ENCODE data around the gene EIF3L. TPM values are rescaled to one million over a fixed set of nuclear protein-coding genes. Genes with fewer than 3 reads are reported as not detected.

The EIF3L gene
- total and polyA plus RNA-seq, 10 of the 15 experiments (the other 5 are each of a cell fraction or from before 2014, with no cell fraction given): 294 to 1,037 (median 618) TPM

GRCh38 chr22:37823134-37823985, 25.9 kb upstream of the EIF3L start, which contains the start of gene GALR3 (continued):
- no peak for TF ChIP-seq ZBTB4 (CRISPR knock-in tag; IDR thresholded peaks at IDR 0.05)

- FAIRE-seq (no peak), DNase-seq (ENCODE audit: low read depth, low spot score) (no peak), ATAC-seq (no peak)
- no peaks in the 10 kb centered on the region for H3K27me3 ChIP-seq (replicated peaks in 1 of 2; ENCODE audit: control insufficient read depth in 2 of 2, insufficient read depth in 2 of 2, low read length in 1 of 2)
- RAD21 ChIA-PET (ENCODE audit: unreplicated experiment): no interaction called here
- H3K4me1 ChIP-seq (ENCODE audit: control insufficient read depth, insufficient read depth, low read length): no peaks in the 10 kb centered on the region
- H4K20me1 ChIP-seq (ENCODE audit: control insufficient read depth, insufficient read depth): no peaks in the 10 kb centered on the region
- SMC1A ChIA-PET (ENCODE audit: uncharacterized antibody, unreplicated experiment): no interaction called here
- POLR2A ChIA-PET: interaction anchor here (0.6 to 0.7 kb wide), 2 partner anchors 10 to 867 kb away, joined by 4 to 7 read pairs; no protein-coding TSS in a partner anchor
- no peak overlapping the region for H2AFZ ChIP-seq (ENCODE audit: control insufficient read depth, low read depth, low read length)
- in situ Hi-C loops (cut with MboI): no loop called here
- 17% methylated on average over 114 of the region's 135 CpGs for WGBS (ENCODE audit: insufficient coverage, insufficient replicate concordance, low lambda C conversion rate, missing lambda C conversion rate)
- H3K9me3 ChIP-seq (replicated peaks; ENCODE audit: control insufficient read depth, insufficient read depth, low read length): no peaks in the 10 kb centered on the region
- H3K4me2 ChIP-seq (ENCODE audit: control insufficient read depth, insufficient read depth): no peak overlapping the region
- CTCF ChIA-PET: no interaction called here
- peak; percentile 99 for TF ChIP-seq HDAC6 (IDR thresholded peaks at IDR 0.05; ENCODE audit: unreplicated experiment)
- TF ChIP-seq POLR2AphosphoS2 (IDR thresholded peaks at IDR 0.05; ENCODE audit: low read depth, low read length): no peak
- BruUV-seq (replicated peaks): no TSS peak
- H3K4me3 ChIP-seq: no peak overlapping the region
- intact Hi-C loops (cut with micrococcal nuclease; ENCODE audit: unreplicated experiment): no loop called here
- H3K27ac ChIP-seq (ENCODE audit: control insufficient read depth, insufficient read depth): no peak overlapping the region
- H3K9ac ChIP-seq (ENCODE audit: control insufficient read depth, insufficient read depth, low read length): no peak overlapping the region
- no peaks in the 10 kb centered on the region for H3K79me2 ChIP-seq (ENCODE audit: control insufficient read depth, insufficient read depth, low read length)
- H3K36me3 ChIP-seq (ENCODE audit: control insufficient read depth in 2 of 2, insufficient read depth in 2 of 2, low read length in 1 of 2): peaks cover 0 to 2% of the 10 kb centered on the region in 2 experiments; a peak in 3 of 4 replicates
These were observed 24.3 kb upstream of the EIF3L start for GRCh38 chr22:37824674-37825641.
